T1000 (cell line): ENCODE measurements around the gene MYOC.
"Not testable (repeated sequence)": the region's sequence is repeated elsewhere in the genome, so short reads cannot be mapped to it uniquely, and the experiment has no call there.

Experiments
- DNase-seq: peaks from one replicate; lab custom pipeline; 2025; ENCODE audit warnings: mixed read lengths; lab: John Stamatoyannopoulos, UW

The MYOC gene

GRCh38 chr1:171606402-171606941 is 46.0 kb downstream of the MYOC start:
- DNase-seq, result no peak

GRCh38 chr1:171603042-171603441 is 49.4 kb downstream of the MYOC start:
- DNase-seq, result not testable (repeated sequence)

GRCh38 chr1:171600862-171601261 is 51.6 kb downstream of the MYOC start:
- DNase-seq, result no peak

GRCh38 chr1:171600310-171600709 is 52.2 kb downstream of the MYOC start:
- DNase-seq, result not testable (repeated sequence)

- no peak for DNase-seq
These were observed 55.3 kb downstream of the MYOC start for GRCh38 chr1:171597203-171597602.

- DNase-seq, result no peak
These were observed 55.8 kb downstream of the MYOC start for GRCh38 chr1:171596705-171597104.

- no peak for DNase-seq
These were observed 56.4 kb downstream of the MYOC start for GRCh38 chr1:171596119-171596518.

GRCh38 chr1:171595324-171595723 is 57.2 kb downstream of the MYOC start:
- DNase-seq, result no peak

- no peak for DNase-seq
These were observed 62.5 kb downstream of the MYOC start for GRCh38 chr1:171590022-171590421.

GRCh38 chr1:171588230-171588629 is 64.3 kb downstream of the MYOC start:
- no peak for DNase-seq

- DNase-seq, result no peak
These were observed 66.8 kb downstream of the MYOC start for GRCh38 chr1:171585715-171586114.
